Prostate gland (tissue), 2 donors: Measurements from ENCODE around the gene HDHD5.

Experiments used
- POLR2A ChIP-seq: fragments of 450-650 bp; IDR thresholded peaks from one replicate; pipeline ENCODE4 v1.6.1; 2016; ENCODE audit warnings: antibody characterized with exemption, mild to moderate bottlenecking
- POLR2AphosphoS5 ChIP-seq: sonication (generic); formaldehyde crosslinking; IDR thresholded peaks from one replicate; pipeline ENCODE4 v1.6.1; 2017; ENCODE audit warnings: antibody characterized with exemption
- TF ChIP-seq, protein P1 (sequence below), 4 experiments: fragments of 200-600 bp in 2 of 4; fragments of 450-650 bp in 2 of 4; sonication (generic) in 2 of 4; IDR thresholded peaks; 1 replicate in 3 of 4; 2 replicates in 1 of 4; pipeline ENCODE4 v1.5.1; 2016 to 2019; ENCODE audit warnings: antibody characterized with exemption in 4 of 4, mild to moderate bottlenecking in 2 of 4, moderate library complexity in 2 of 4

DNA sequence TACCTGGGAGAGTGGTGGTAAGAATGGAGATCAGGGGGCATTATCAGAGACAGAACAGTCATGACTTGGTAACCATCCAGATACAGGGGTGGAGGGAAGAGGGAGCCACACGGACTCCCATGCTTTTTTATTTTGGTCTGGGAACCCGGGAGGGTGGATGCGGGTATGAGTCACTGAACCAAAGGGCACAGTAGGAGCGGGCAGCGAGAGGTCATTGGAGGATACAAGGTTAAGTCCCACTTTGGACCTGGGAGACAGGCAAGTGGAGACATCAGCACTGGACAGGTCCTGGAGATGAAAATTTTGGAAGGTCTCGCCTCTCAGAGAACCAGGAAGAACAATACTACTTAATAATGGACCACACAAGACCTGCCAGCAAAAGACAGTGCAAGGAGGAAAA, 6.7 kb downstream of the HDHD5 start:
- TF ChIP-seq, protein P1, sequence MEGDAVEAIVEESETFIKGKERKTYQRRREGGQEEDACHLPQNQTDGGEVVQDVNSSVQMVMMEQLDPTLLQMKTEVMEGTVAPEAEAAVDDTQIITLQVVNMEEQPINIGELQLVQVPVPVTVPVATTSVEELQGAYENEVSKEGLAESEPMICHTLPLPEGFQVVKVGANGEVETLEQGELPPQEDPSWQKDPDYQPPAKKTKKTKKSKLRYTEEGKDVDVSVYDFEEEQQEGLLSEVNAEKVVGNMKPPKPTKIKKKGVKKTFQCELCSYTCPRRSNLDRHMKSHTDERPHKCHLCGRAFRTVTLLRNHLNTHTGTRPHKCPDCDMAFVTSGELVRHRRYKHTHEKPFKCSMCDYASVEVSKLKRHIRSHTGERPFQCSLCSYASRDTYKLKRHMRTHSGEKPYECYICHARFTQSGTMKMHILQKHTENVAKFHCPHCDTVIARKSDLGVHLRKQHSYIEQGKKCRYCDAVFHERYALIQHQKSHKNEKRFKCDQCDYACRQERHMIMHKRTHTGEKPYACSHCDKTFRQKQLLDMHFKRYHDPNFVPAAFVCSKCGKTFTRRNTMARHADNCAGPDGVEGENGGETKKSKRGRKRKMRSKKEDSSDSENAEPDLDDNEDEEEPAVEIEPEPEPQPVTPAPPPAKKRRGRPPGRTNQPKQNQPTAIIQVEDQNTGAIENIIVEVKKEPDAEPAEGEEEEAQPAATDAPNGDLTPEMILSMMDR (IDR thresholded peaks at IDR 0.05): no peak
- TF ChIP-seq POLR2A (no peak), POLR2AphosphoS5 (no peak)
